ENCODE measurements around the gene GPR68.
"Not testable (repeated sequence)": the region's sequence is repeated elsewhere in the genome, so short reads cannot be mapped to it uniquely, and the experiment has no call there.

GPR68 gene

DNA sequence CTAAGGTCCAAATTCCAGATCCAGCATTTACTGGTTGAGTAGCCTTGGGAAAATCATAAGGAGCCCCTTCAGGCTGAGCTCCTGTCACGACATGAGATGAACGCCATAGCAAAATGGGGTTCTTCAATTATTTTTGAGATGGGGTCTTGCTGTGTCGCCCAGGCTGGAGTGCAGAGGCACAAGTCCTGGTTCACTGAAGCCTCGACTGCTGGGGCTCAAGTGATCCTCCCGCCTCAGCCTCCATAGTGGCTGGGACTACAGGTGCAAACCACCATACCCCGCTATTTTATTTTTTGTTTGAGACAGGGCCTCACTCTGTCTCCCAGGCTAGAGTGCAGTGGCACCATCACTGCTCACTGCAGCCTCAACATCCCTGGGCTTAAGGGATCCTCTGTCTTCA lies 25.7 kb upstream of the GPR68 start:
- CTCF ChIA-PET = interaction anchor here (0.9 to 3.2 kb wide), 4 partner anchors 8 to 93 kb away, joined by 3 to 10 read pairs (median 6); no protein-coding TSS in a partner anchor
- no peak overlapping the region for H3K4me3 ChIP-seq (ENCODE audit: low read depth, low read length)
- POLR2A ChIA-PET = no interaction called here
- no peak for DNase-seq (ENCODE audit: low read depth, low spot score)
- TF ChIP-seq, protein P1, sequence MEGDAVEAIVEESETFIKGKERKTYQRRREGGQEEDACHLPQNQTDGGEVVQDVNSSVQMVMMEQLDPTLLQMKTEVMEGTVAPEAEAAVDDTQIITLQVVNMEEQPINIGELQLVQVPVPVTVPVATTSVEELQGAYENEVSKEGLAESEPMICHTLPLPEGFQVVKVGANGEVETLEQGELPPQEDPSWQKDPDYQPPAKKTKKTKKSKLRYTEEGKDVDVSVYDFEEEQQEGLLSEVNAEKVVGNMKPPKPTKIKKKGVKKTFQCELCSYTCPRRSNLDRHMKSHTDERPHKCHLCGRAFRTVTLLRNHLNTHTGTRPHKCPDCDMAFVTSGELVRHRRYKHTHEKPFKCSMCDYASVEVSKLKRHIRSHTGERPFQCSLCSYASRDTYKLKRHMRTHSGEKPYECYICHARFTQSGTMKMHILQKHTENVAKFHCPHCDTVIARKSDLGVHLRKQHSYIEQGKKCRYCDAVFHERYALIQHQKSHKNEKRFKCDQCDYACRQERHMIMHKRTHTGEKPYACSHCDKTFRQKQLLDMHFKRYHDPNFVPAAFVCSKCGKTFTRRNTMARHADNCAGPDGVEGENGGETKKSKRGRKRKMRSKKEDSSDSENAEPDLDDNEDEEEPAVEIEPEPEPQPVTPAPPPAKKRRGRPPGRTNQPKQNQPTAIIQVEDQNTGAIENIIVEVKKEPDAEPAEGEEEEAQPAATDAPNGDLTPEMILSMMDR (IDR thresholded peaks at IDR 0.05; ENCODE audit: insufficient read depth, low read length, missing control alignments) = no peak

GRCh38 chr14:91269076-91269991 lies 24.8 kb upstream of the GPR68 start:
- POLR2A ChIA-PET = no interaction called here

GRCh38 chr14:91267965-91268437 lies 23.5 kb upstream of the GPR68 start:
- CTCF ChIA-PET = interaction anchor here (1.4 to 3.2 kb wide), 2 partner anchors 10 to 18 kb away, joined by 5 to 10 read pairs; no protein-coding TSS in a partner anchor
- no peak overlapping the region for H3K4me3 ChIP-seq (ENCODE audit: low read depth, low read length)
- DNase-seq (ENCODE audit: low read depth, low spot score) = no peak
- POLR2A ChIA-PET = no interaction called here
- TF ChIP-seq, protein P1 (IDR thresholded peaks at IDR 0.05; ENCODE audit: insufficient read depth, low read length, missing control alignments) = no peak

More at GRCh38 chr14:91269076-91269991, 24.8 kb upstream of the GPR68 start:
- TF ChIP-seq, protein P1 (IDR thresholded peaks at IDR 0.05; ENCODE audit: insufficient read depth, low read length, missing control alignments) = no peak
- CTCF ChIA-PET = interaction anchor here (0.9 to 3.2 kb wide), 4 partner anchors 9 to 367 kb away, joined by 3 to 10 read pairs (median 6); no protein-coding TSS in a partner anchor
- H3K4me3 ChIP-seq (ENCODE audit: low read depth, low read length) = no peak overlapping the region
- no peak for DNase-seq (ENCODE audit: low read depth, low spot score)

DNA sequence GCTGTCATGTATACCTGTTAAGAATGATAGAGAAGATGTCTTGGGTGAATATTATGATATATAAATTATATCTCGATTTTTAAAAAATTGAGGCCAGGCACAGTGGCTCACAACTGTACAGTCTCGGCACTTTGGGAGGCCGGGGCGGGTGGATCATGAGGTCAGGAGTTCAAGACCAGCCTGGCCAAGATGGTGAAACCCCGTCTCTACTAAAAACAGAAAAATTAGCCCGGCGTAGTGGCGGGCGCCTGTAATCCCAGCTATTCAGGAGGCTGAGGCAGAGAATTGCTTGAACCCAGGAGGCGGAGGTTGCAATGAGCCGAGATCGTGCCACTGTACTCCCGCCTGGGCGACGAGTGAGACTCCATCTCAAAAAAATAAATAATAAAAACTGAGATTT lies 21.8 kb upstream of the GPR68 start:
- POLR2A ChIA-PET; DNase-seq (ENCODE audit: low read depth, low spot score); H3K4me3 ChIP-seq (ENCODE audit: low read depth, low read length): not testable (repeated sequence)
- CTCF ChIA-PET = interaction anchor here (1.4 to 1.6 kb wide), 2 partner anchors 20 to 93 kb away, joined by 5 to 6 read pairs; no protein-coding TSS in a partner anchor

GRCh38 chr14:91265404-91265803 lies 20.9 kb upstream of the GPR68 start:
- DNase-seq (ENCODE audit: low read depth, low spot score) = no peak
- ChIA-PET CTCF (interaction anchor here (1.0 to 2.8 kb wide), 2 partner anchors 19 to 21 kb away, joined by 3 to 14 read pairs; no protein-coding TSS in a partner anchor), POLR2A (no interaction called here)
- TF ChIP-seq, protein P1 (IDR thresholded peaks at IDR 0.05; ENCODE audit: insufficient read depth, low read length, missing control alignments) = no peak
- H3K4me3 ChIP-seq (ENCODE audit: low read depth, low read length) = no peak overlapping the region

DNA sequence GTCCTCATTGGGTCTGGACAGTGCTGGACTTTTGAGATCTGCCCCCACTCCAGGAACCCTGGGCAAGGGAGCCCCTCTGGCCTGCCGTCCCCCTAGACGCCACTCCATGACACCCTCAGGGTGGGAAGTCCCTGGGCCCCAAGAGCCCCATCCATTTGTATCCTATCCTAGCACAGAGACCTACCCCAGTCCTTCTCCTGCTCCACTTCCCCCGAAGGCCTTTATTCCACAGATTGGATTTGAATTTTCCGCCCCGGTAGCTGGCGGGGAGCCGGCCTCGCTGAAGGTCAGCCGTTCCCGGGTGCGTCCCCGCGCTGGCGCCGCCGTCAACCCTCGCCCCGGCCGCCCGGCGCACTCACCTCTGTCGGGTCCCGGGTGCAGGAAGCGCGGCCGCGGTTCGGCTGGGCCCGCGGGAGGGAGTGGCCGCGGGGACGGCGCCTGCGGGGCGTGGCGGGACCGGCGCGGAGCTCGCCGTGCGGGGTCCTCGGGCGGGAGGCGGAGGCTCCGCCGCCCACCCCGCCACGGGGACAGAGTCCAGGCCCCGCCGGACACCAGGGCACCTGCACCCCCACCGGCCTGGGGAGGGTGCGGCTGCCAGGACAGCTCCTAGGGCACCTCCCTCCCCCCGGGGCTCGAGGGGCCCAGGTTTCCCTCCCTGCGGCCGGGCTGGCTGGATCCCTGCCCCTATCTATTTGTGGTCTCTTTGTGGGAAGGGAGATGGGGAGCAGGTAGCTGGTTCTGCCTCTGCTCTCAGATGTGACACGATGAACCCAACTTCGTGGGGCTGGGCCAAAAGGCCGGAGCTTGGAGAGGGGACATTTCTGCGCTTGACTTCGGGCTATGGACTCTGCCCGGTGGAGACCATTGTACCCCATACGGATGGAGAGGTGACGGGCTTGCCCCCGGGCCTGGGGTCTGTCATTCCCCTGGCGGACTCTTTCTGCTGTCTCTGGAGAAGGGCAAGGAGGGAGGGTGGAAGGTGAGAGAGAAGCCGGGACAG lies 19.9 kb upstream of the GPR68 start:
- ChIA-PET POLR2A (no interaction called here), CTCF (interaction anchor here (1.0 to 2.8 kb wide), 4 partner anchors 20 to 87 kb away, joined by 3 to 14 read pairs (median 4); no protein-coding TSS in a partner anchor)
- no peak for DNase-seq (ENCODE audit: low read depth, low spot score)
- H3K4me3 ChIP-seq (ENCODE audit: low read depth, low read length) = peak overlapping the region; percentile 27
- TF ChIP-seq, protein P1 (IDR thresholded peaks at IDR 0.05; ENCODE audit: insufficient read depth, low read length, missing control alignments) = no peak

Measured in AG04449 (cell line).